Right lobe of liver (tissue), 6 donors: Measurements from ENCODE around the gene DMBX1. TPM values are rescaled to one million over a fixed set of nuclear protein-coding genes. Genes with fewer than 3 reads are reported as not detected.
A peak's percentile ranks its signal among the peaks of the same experiment; 100 is the strongest.

ENCODE experiments used
- ATAC-seq, 4 donors: fragments of 200-7000 bp; cut with Tn5 transposase; one replicate each; pipeline ENCODE4 v1.9.1; 2020; ENCODE audit warnings: mild to moderate bottlenecking in 4 of 4, moderate library complexity in 4 of 4
- DNase-seq, 3 donors: peaks; one replicate each; pipeline ENCODE4 v3.0.0-alpha.2; 2020
- H3K27ac ChIP-seq, 3 donors: fragments of 200-600 bp; one replicate each; pipeline ENCODE4 v1.8.0; 2022
- H3K27me3 ChIP-seq, 2 donors: fragments of 200-600 bp; one replicate each; pipeline ENCODE4 v1.8.0; 2022
- H3K36me3 ChIP-seq, 4 donors: fragments of 200-600 bp; sonication (generic) in 1 of 4; one replicate each; pipeline versions ENCODE4 v1.5.1 to v1.8.0; 2017 to 2022; ENCODE audit warnings: control low read depth in 1 of 4
- H3K4me1 ChIP-seq, 4 donors: fragments of 200-600 bp; sonication (generic) in 1 of 4; one replicate each; pipeline versions ENCODE4 v1.5.1 to v1.8.0; 2017 to 2022; ENCODE audit warnings: control low read depth in 1 of 4
- H3K4me3 ChIP-seq, 3 donors: fragments of 200-600 bp; one replicate each; pipeline ENCODE4 v1.8.0; 2022
- H3K9me3 ChIP-seq, 4 donors: fragments of 200-600 bp; sonication (generic) in 1 of 4; one replicate each; pipeline versions ENCODE4 v1.5.1 to v1.8.0; 2017 to 2022; ENCODE audit warnings: control low read depth in 1 of 4
- CTCF ChIP-seq, 4 donors: fragments of 200-600 bp in 3 of 4; fragments of 450-650 bp in 1 of 4; IDR thresholded peaks; one replicate each; pipeline versions ENCODE4 v1.5.1 to v1.8.0; 2016 to 2022; ENCODE audit warnings: antibody characterized with exemption in 4 of 4, mild to moderate bottlenecking in 2 of 4
- POLR2A ChIP-seq: fragments of 450-650 bp; IDR thresholded peaks from one replicate; pipeline ENCODE4 v1.6.1; 2017; ENCODE audit warnings: antibody characterized with exemption, mild to moderate bottlenecking
- WGBS: methylation state at CpG from one replicate; pipeline ENCODE4 v1.1.6; 2018; ENCODE audit warnings: low coverage, low lambda C conversion rate; ENCODE audit not compliant: insufficient coverage; ENCODE audit errors: missing lambda C conversion rate; 5-methylcytosine and 5-hydroxymethylcytosine counted together
- intact Hi-C, 2 donors: fragments of 100-400 bp; cut with DNase I; formaldehyde crosslinking; loops; one replicate each; pipeline versions ENCODE4 v1.11.2 to v1.14.1; 2022
- total RNA-seq, 6 experiments: library from RNA; depleted of rRNA in 2 of 6; stranded (reverse); fragments of >200 nt in 2 of 6; fragmentation: NEBNext Ultra II Directional in 3 of 6; extraction: Animal tissue kit (Norgen Biotek cat#: 25700) in 3 of 6; gene quantifications; one replicate each; pipeline versions ENCODE4 v1.1.0 to v1.2.4, GENCODE V29; 2016 to 2023
- donor health status: DM: no; HTN: yes; CAD: no.
- donor health status: DM: no; HTN: no; CAD: no.
- donor health status: DM: no; HTN: no; CAD: no.
- donor health status: DM: no; HTN: yes; CAD: no.
- donor health status: DM: no; HTN: yes; CAD: no.

The DMBX1 gene
- total RNA-seq, 6 experiments from 2014 or later: not detected

GRCh38 chr1:46517010-46517600 lies 27.5 kb downstream of the DMBX1 start:
- WGBS: 11% methylated on average over 6 of the region's 10 CpGs
- peak; percentile 13 to 51 (median 38) for ATAC-seq
- no peak overlapping the region for H3K27ac ChIP-seq

GRCh38 chr1:46517932-46518498 lies 28.4 kb downstream of the DMBX1 start:
- Histone ChIP-seq H3K4me1 (peaks cover 0 to 11% (median 0%) of the 10 kb centered on the region in 4 donors), H3K9me3 (no peaks in the 10 kb centered on the region), H3K36me3 (no peaks in the 10 kb centered on the region), H3K27ac (no peak overlapping the region), H3K27me3 (no peaks in the 10 kb centered on the region), H3K4me3 (no peak overlapping the region)
- TF ChIP-seq CTCF (IDR thresholded peaks at IDR 0.05): no peak
- no peak for TF ChIP-seq POLR2A
- ATAC-seq (no peak), DNase-seq (no peak)
- intact Hi-C loops: no loop called here
- 45% methylated on average over 2 of the region's 4 CpGs for WGBS

More at GRCh38 chr1:46517010-46517600, 27.5 kb downstream of the DMBX1 start:
- Histone ChIP-seq H3K36me3 (no peaks in the 10 kb centered on the region), H3K9me3 (no peaks in the 10 kb centered on the region), H3K4me1 (peaks cover 0 to 3% (median 0%) of the 10 kb centered on the region in 4 donors), H3K4me3 (no peak overlapping the region), H3K27me3 (no peaks in the 10 kb centered on the region)
- intact Hi-C loops: no loop called here
- DNase-seq: peak in 1 of 3 donors; percentile 58
- TF ChIP-seq POLR2A: no peak
- no peak for TF ChIP-seq CTCF (IDR thresholded peaks at IDR 0.05)

GRCh38 chr1:46519209-46519608 lies 29.6 kb downstream of the DMBX1 start:
- no peaks in the 10 kb centered on the region for H3K27me3 ChIP-seq

GRCh38 chr1:46520063-46520911 lies 30.7 kb downstream of the DMBX1 start:
- WGBS: 79% methylated on average over 5 of the region's 15 CpGs
- ATAC-seq (no peak), DNase-seq (no peak)
- no peaks in the 10 kb centered on the region for H3K9me3 ChIP-seq
- no peaks in the 10 kb centered on the region for H3K27me3 ChIP-seq
- H3K4me1 ChIP-seq: peaks cover 0 to 11% (median 0%) of the 10 kb centered on the region in 4 donors
- TF ChIP-seq CTCF (IDR thresholded peaks at IDR 0.05) (no peak), POLR2A (no peak)
- no peak overlapping the region for H3K4me3 ChIP-seq
- no peak overlapping the region for H3K27ac ChIP-seq
- H3K36me3 ChIP-seq: no peaks in the 10 kb centered on the region
- intact Hi-C loops: loop anchor here in 1 of 2 donors (10.0 kb wide), 1 partner anchor 75 kb away; no protein-coding TSS in a partner anchor

More at GRCh38 chr1:46519209-46519608, 29.6 kb downstream of the DMBX1 start:
- 28% methylated on average over 3 of the region's 4 CpGs for WGBS
- H3K4me3 ChIP-seq: no peak overlapping the region
- no peaks in the 10 kb centered on the region for H3K9me3 ChIP-seq
- ATAC-seq (no peak), DNase-seq (no peak)
- TF ChIP-seq POLR2A (no peak), CTCF (IDR thresholded peaks at IDR 0.05) (no peak)
- H3K27ac ChIP-seq: no peak overlapping the region
- peaks cover 0 to 11% (median 0%) of the 10 kb centered on the region in 4 donors for H3K4me1 ChIP-seq
- intact Hi-C loops: no loop called here
- H3K36me3 ChIP-seq: no peaks in the 10 kb centered on the region
